A673 (cell line): ENCODE data around the gene RASL10A. TPM values are rescaled to one million over a fixed set of nuclear protein-coding genes. Genes with fewer than 3 reads are reported as not detected.

Experiments used
- BruUV-seq: library from RNA; stranded (reverse); fragments of 400-500 nt; replicated peaks from 2 replicates; lab custom pipeline; 2021; lab: Mats Ljungman, UMichigan
- CTCF ChIA-PET: fragments of 300-600 bp; sonication (Branson Sonifier 250); formaldehyde crosslinking; loops from one replicate; lab custom pipeline; 2022; ENCODE audit warnings: antibody characterized with exemption; lab: Charles Lee
- POLR2A ChIA-PET: fragments of 300-600 bp; sonication (Branson Sonifier 250); formaldehyde crosslinking; loops from one replicate; lab custom pipeline; 2022; ENCODE audit warnings: antibody characterized with exemption; ENCODE audit not compliant: low non-redundant PET; lab: Charles Lee
- DNase-seq: peaks from one replicate; pipeline ENCODE4 v3.0.0-alpha.2; 2015; ENCODE audit warnings: low spot score
- H3K27ac ChIP-seq: fragments of 200-600 bp; sonication (generic); 2 replicates; pipeline ENCODE4 v1.5.1; 2016; ENCODE audit warnings: mixed run types, low read depth, mild to moderate bottlenecking, mixed read lengths, antibody characterized with exemption, low read length; ENCODE audit not compliant: poor library complexity, severe bottlenecking
- H3K27me3 ChIP-seq: fragments of 200-600 bp; sonication (generic); replicated peaks from 2 replicates; pipeline ENCODE4 v1.6.1; 2017; ENCODE audit warnings: mixed run types, low read depth, mild to moderate bottlenecking, mixed read lengths, antibody characterized with exemption, low read length; ENCODE audit not compliant: insufficient read depth, poor library complexity
- H3K36me3 ChIP-seq: fragments of 200-600 bp; sonication (generic); 2 replicates; pipeline ENCODE4 v1.6.1; 2016; ENCODE audit warnings: mixed run types, mild to moderate bottlenecking, mixed read lengths, antibody characterized with exemption, low read length; ENCODE audit not compliant: insufficient read depth, poor library complexity, severe bottlenecking
- H3K4me1 ChIP-seq: fragments of 200-600 bp; sonication (generic); 2 replicates; pipeline ENCODE4 v1.6.1; 2017; ENCODE audit warnings: mixed run types, mild to moderate bottlenecking, mixed read lengths, antibody characterized with exemption, low read length; ENCODE audit not compliant: insufficient read depth, poor library complexity, severe bottlenecking
- H3K4me3 ChIP-seq: fragments of 200-600 bp; sonication (generic); 2 replicates; pipeline ENCODE4 v1.5.1; 2016; ENCODE audit warnings: low read depth, mixed run types, mild to moderate bottlenecking, mixed read lengths, low read length; ENCODE audit not compliant: poor library complexity, severe bottlenecking
- H3K9me3 ChIP-seq: fragments of 200-600 bp; sonication (generic); 2 replicates; pipeline ENCODE4 v1.6.1; 2016; ENCODE audit warnings: mixed run types, low read depth, mild to moderate bottlenecking, mixed read lengths, antibody characterized with exemption, low read length; ENCODE audit not compliant: poor library complexity, severe bottlenecking
- CTCF ChIP-seq: fragments of 300-800, 200-600 bp; sonication (generic); conservative IDR thresholded peaks from 2 replicates; pipeline ENCODE4 v1.5.1; 2017; ENCODE audit warnings: low read depth, mild to moderate bottlenecking, antibody characterized with exemption, low read length, moderate library complexity, mixed read lengths
- EZH2 ChIP-seq: fragments of 200-600 bp; sonication (generic); IDR thresholded peaks from 2 replicates; pipeline ENCODE4 v1.6.1; 2017; ENCODE audit warnings: borderline replicate concordance, low read depth, mild to moderate bottlenecking, mixed read lengths, antibody characterized with exemption, low read length; ENCODE audit not compliant: poor library complexity, severe bottlenecking
- intact Hi-C: fragments of 100-400 bp; cut with micrococcal nuclease; formaldehyde crosslinking; loops from one replicate; pipeline ENCODE4 v1.10.0; 2022; ENCODE audit not compliant: unreplicated experiment
- total RNA-seq: library from RNA; stranded (reverse); gene quantifications from 2 replicates; pipeline ENCODE4 v1.2.3, GENCODE V29; 2021

The RASL10A gene
- total RNA-seq, 1 experiment from 2014 or later = not detected

DNA sequence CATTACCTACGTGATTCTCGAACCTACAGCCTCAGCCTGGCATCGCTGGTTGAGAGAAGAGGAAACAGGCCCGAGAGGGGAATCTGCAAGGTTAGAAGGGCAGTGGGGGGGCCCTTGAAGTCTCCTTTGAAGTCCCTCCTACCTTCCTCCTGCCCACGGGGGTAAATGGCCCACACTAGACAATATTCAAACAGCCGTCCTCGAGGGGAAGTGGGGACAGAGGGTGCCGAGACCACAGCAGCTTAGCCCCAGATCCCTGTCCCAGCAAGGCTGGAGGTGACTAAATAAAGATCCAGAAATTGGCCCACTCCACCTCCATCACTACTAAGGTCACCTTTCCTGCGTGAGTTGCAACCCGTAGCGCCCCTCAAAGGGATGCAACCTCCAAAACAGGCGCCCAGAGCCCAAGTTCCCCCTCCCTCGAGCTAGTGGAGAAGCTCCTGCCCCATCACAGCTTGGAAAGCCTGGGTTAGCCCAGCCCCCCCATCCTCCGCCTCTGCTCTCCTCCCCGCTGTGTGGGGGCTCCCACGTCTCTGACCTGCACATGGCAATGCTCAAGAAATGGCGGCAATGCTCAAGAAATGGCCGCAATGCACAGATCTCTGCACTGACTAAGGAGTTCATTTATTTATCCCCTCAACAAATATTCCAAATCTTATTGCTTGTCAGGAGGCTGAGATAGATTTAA lies 788 bp upstream of the RASL10A start:
- Histone ChIP-seq H3K4me1 (peaks cover 7% of the 10 kb centered on the region), H3K4me3 (peak overlapping the region; percentile 33), H3K27ac (no peak overlapping the region), H3K27me3 (peaks cover 32% of the 10 kb centered on the region), H3K9me3 (no peaks in the 10 kb centered on the region), H3K36me3 (no peaks in the 10 kb centered on the region)
- intact Hi-C loops = no loop called here
- ChIA-PET CTCF (interaction anchor here (0.7 to 0.9 kb wide), 2 partner anchors 10 to 133 kb away, joined by 3 to 4 read pairs; partner anchors contain the start of gene GAS2L1), POLR2A (no interaction called here)
- no peak for DNase-seq
- BruUV-seq = no TSS peak
- TF ChIP-seq CTCF = no peak
- TF ChIP-seq EZH2 = no peak

- no TSS peak for BruUV-seq
- Histone ChIP-seq H3K27me3 (peaks cover 32% of the 10 kb centered on the region), H3K4me3 (peak overlapping the region; percentile 33), H3K4me1 (peaks cover 18% of the 10 kb centered on the region), H3K9me3 (no peaks in the 10 kb centered on the region), H3K36me3 (no peaks in the 10 kb centered on the region), H3K27ac (no peak overlapping the region)
- ChIA-PET POLR2A (interaction anchor here (0.5 kb wide), 1 partner anchor 41 kb away, joined by 3 read pairs; no protein-coding TSS in a partner anchor), CTCF (no interaction called here)
- TF ChIP-seq EZH2 (no peak), CTCF (no peak)
- intact Hi-C loops = no loop called here
- no peak for DNase-seq
Observed at GRCh38 chr22:29314537-29315285, 786 bp downstream of the RASL10A start.

DNA sequence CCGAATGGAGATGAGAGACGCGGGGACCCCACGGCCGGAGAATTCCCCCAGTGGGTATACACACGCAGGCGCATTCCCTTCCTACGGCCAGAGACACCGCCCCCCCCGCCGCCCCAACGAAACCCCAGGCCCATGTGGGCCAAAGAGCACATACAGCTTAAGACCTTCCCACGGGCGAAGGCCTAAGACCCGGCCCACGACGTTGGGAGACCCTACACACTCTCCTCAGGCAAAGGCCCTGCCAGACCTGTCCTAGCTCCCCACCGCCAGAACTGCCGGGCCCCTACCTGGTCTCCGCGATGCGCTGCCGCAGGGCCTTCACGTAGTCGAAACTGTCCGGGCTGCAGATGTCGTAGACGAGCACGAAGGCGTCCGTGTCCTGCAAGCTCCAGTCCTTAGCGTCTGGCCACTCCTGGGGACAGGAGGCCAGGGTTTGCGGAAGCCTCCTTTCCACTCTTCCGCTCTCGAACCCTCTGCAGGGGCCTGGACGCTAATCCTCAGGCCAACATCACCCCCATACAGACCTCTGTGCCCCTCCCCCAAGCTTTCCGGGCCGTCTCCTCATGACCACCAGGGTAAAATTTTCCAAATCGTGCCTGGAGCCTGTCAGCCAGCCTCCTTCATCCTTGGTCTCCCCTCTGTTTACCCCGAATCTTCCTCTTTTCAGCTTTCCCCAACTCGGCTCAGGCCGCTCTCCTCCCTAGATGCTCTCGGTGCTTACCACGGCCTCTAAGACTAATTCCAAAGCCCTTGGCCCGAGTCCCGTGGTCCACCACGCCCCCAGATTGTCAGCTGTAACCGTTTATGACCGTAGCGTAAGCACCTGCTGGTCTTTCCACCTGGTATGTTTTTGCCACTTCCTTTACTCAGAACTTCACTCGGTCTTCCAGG lies 1.7 kb downstream of the RASL10A start:
- TF ChIP-seq EZH2 (no peak), CTCF (no peak)
- intact Hi-C loops = no loop called here
- no peak for DNase-seq
- H3K27ac ChIP-seq = no peak overlapping the region
- peaks cover 18% of the 10 kb centered on the region for H3K4me1 ChIP-seq
- POLR2A ChIA-PET = no interaction called here
- H3K27me3 ChIP-seq = peaks cover 32% of the 10 kb centered on the region
- CTCF ChIA-PET = interaction anchor here (0.6 kb wide), 1 partner anchor 45 kb away, joined by 3 read pairs; no protein-coding TSS in a partner anchor
- H3K36me3 ChIP-seq = no peaks in the 10 kb centered on the region
- no TSS peak for BruUV-seq
- no peaks in the 10 kb centered on the region for H3K9me3 ChIP-seq
- H3K4me3 ChIP-seq = no peak overlapping the region
